Activated CD8-positive, alpha-beta T cell treated with anti-CD3 and anti-CD28 coated beads, Interleukin-2, amount 10 ng/mL, durations not matched to agents 7 days and 5 days (primary cell): ENCODE data around the gene CSAD. TPM values are rescaled to one million over a fixed set of nuclear protein-coding genes. Genes with fewer than 3 reads are reported as not detected.
"Not testable (repeated sequence)": the region's sequence is repeated elsewhere in the genome, so short reads cannot be mapped to it uniquely, and the experiment has no call there.

Experiments used
- ATAC-seq: fragments of 150-1000 bp; cut with Tn5 transposase; one replicate; pipeline ENCODE4 v1.10.0; 2021; ENCODE audit warnings: moderate library complexity
- CTCF ChIA-PET: fragments of 350-600 bp; sonication (Branson Sonifier 250); formaldehyde crosslinking; loops from one replicate; lab custom pipeline; 2021; ENCODE audit warnings: antibody characterized with exemption; lab: Charles Lee
- POLR2A ChIA-PET: fragments of 350-600 bp; sonication (Branson Sonifier 250); formaldehyde crosslinking; loops from one replicate; lab custom pipeline; 2021; ENCODE audit warnings: antibody characterized with exemption; lab: Charles Lee
- DNase-seq: peaks from one replicate; pipeline ENCODE4 v3.0.0-alpha.2; 2020
- H3K27ac Mint-ChIP-seq: one replicate; pipeline ENCODE4 v1.8.0; 2021; ENCODE audit warnings: mild to moderate bottlenecking, mixed read lengths
- H3K27me3 Mint-ChIP-seq: one replicate; pipeline ENCODE4 v1.8.0; 2021; ENCODE audit warnings: low read depth, mixed read lengths
- H3K36me3 Mint-ChIP-seq: one replicate; pipeline ENCODE4 v1.8.0; 2021; ENCODE audit warnings: low read depth, mixed read lengths
- H3K4me1 Mint-ChIP-seq: one replicate; pipeline ENCODE4 v1.8.0; 2021; ENCODE audit warnings: low read depth, mixed read lengths
- H3K4me3 Mint-ChIP-seq: one replicate; pipeline ENCODE4 v1.8.0; 2021; ENCODE audit warnings: mild to moderate bottlenecking, mixed read lengths
- H3K9me3 Mint-ChIP-seq: one replicate; pipeline ENCODE4 v1.8.0; 2022; ENCODE audit warnings: mixed read lengths; ENCODE audit not compliant: insufficient read depth
- total RNA-seq, 2 experiments: library from RNA; stranded (reverse); gene quantifications; one replicate each; pipeline ENCODE4 v1.2.3, GENCODE V29; 2021

Gene CSAD
- total RNA-seq, 2 experiments from 2014 or later = 15.7 to 17.0 TPM

DNA sequence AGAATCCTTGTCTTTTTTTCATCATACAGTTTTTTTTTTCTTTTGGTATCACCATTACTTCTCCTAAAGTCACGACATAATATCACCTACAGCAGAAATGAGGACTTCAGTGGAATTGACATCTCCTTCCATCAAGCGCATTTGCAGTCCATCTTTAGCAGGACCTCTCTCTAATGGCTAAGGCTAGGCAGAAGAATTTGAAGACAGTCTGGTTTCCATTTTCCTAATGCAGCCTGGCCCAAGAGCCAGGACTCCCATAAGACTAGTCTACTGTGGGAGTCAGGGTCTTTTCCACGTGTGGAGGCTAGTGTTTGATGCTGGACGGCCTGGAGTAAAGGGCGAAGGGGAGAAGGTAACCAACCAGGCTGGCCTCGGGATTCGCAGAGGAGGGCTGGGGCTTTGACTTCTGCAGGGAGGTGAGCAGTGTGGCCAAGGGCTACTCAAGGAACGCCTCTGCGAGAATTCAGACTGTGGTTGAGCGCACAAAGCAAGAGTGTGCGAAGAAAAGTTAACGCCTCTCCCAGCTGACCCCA lies 972 bp downstream of the CSAD start:
- ATAC-seq = peak; percentile 37
- H3K4me1 Mint-ChIP-seq = peaks cover 44% of the 10 kb centered on the region
- H3K4me3 Mint-ChIP-seq = peak overlapping the region; percentile 86
- H3K36me3 Mint-ChIP-seq = peaks cover 26% of the 10 kb centered on the region
- peak overlapping the region; percentile 98 for H3K27ac Mint-ChIP-seq
- no peaks in the 10 kb centered on the region for H3K9me3 Mint-ChIP-seq
- no peaks in the 10 kb centered on the region for H3K27me3 Mint-ChIP-seq
- ChIA-PET CTCF (interaction anchor here (0.7 to 4.8 kb wide), 15 partner anchors 11 to 165 kb away, joined by 3 to 38 read pairs (median 5); partner anchors contain the start of genes AAAS and ESPL1), POLR2A (interaction anchor here (0.6 to 4.5 kb wide), 13 partner anchors 9 to 173 kb away, joined by 3 to 57 read pairs (median 5); partner anchors contain the start of genes AAAS, EIF4B, ESPL1 and SOAT2)
- DNase-seq = no peak

DNA sequence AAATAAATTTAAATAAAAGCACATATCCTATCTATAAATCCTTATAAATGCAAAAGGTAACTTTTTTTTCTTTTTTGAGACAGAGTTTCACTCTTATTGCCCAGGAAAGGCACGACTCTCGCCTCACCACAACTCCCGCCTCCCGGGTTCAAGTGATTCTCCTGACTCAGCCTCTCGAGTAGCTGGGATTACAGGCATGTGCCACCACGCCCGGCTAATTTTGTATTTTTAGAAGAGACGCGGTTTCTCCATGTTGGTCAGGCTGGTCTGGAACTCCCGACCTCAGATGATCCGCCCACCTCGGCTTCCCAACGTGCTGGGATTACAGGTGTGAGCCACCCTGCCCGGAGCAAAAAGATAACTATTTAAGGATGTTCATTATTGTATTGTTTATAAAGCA lies 1.9 kb downstream of the CSAD start:
- ChIA-PET CTCF (interaction anchor here (1.0 to 4.8 kb wide), 5 partner anchors 19 to 142 kb away, joined by 3 to 38 read pairs (median 23); partner anchors contain the start of gene AAAS), POLR2A (interaction anchor here (1.5 to 4.5 kb wide), 5 partner anchors 8 to 75 kb away, joined by 3 to 57 read pairs (median 18); partner anchors contain the start of gene SOAT2)
- not testable (repeated sequence) for DNase-seq, ATAC-seq, H3K27me3 Mint-ChIP-seq, H3K4me3 Mint-ChIP-seq, H3K9me3 Mint-ChIP-seq
- peak overlapping the region; percentile 98 for H3K27ac Mint-ChIP-seq
- peaks cover 22% of the 10 kb centered on the region for H3K36me3 Mint-ChIP-seq
- H3K4me1 Mint-ChIP-seq = peaks cover 39% of the 10 kb centered on the region

DNA sequence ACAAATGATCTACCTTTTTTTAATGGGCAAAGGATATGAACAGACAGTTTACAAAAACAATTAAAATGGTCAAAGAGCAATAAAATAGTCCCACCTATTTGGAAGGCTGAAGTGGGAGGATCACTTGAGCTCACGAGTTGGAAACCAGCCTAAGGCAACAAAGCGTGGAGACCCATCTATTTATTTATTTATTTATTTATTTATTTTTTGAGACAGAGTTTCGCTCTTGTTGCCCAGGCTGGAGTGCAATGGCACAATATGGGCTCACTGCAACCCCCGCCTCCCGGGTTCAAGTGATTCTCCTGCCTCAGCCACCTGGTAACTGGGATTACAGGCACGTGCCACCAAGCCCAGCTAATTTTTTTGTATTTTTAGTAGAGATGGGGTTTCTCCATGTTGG lies 3.3 kb downstream of the CSAD start:
- not testable (repeated sequence) for H3K4me3 Mint-ChIP-seq, ATAC-seq, H3K9me3 Mint-ChIP-seq, DNase-seq, H3K27ac Mint-ChIP-seq, H3K27me3 Mint-ChIP-seq
- H3K4me1 Mint-ChIP-seq = peaks cover 28% of the 10 kb centered on the region
- CTCF ChIA-PET = interaction anchor here (2.0 to 2.9 kb wide), 2 partner anchors 18 to 91 kb away, joined by 8 to 10 read pairs; partner anchors contain the start of gene ESPL1
- POLR2A ChIA-PET = interaction anchor here (1.0 kb wide), 1 partner anchor 121 kb away, joined by 3 read pairs; no protein-coding TSS in a partner anchor
- H3K36me3 Mint-ChIP-seq = peaks cover 14% of the 10 kb centered on the region

DNA sequence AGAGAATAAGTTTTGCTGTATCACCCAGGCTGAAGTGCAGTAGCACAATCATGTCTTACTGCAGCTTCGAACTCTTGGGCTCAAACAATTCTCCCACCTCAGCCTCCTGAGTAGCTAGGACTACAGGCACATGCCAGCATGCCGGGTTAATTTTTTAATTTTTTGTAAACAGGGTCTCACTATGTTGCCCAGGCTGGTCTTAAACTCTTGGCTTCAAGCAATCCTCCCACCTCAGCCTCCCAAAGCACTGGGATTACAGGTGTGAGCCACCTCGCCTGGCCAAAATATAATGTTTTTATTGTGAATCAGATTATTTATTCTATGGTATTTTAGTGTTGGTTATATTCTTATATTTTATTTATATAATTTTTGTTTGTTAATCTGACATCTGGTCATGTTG lies 4.0 kb downstream of the CSAD start:
- POLR2A ChIA-PET = interaction anchor here (1.0 kb wide), 1 partner anchor 121 kb away, joined by 3 read pairs; no protein-coding TSS in a partner anchor
- ATAC-seq (no peak), DNase-seq (no peak)
- H3K36me3 Mint-ChIP-seq = peaks cover 8% of the 10 kb centered on the region
- peaks cover 22% of the 10 kb centered on the region for H3K4me1 Mint-ChIP-seq
- H3K9me3 Mint-ChIP-seq = no peaks in the 10 kb centered on the region
- CTCF ChIA-PET = interaction anchor here (2.0 to 2.9 kb wide), 2 partner anchors 17 to 91 kb away, joined by 8 to 10 read pairs; partner anchors contain the start of gene ESPL1
- no peak overlapping the region for H3K27ac Mint-ChIP-seq
- no peak overlapping the region for H3K4me3 Mint-ChIP-seq
- no peaks in the 10 kb centered on the region for H3K27me3 Mint-ChIP-seq

DNA sequence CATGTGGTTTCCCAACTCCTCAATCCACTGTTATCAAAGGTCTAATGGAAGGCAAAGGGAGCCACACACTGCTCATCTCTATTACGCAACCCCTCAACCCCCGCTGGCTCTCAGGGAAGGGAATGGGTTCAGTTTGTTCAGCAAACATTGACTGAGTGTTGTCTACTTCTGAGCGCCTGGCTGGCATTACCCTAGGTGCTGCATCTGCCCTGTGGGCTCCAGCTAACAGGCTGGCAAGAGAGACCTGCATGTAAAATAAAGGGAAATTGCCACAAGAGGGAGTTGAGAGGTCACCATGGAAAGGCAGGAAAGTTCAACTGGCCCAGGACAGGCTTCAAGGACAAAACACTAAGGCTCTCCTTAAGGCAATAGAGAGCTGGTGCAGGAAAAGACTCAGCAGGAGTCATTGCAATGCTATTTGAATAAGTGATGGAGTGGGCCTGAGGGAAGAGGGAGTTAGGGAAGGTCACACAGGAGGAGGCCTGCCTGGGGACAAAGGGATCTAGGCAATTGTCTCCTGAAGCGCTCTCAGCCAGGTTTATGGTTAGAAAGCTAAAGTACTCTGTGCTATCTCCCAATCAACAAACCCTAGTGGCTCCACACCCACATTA lies 5.7 kb downstream of the CSAD start:
- Mint-ChIP-seq H3K9me3 (no peaks in the 10 kb centered on the region), H3K36me3 (no peaks in the 10 kb centered on the region), H3K27me3 (no peaks in the 10 kb centered on the region), H3K4me3 (no peak overlapping the region), H3K4me1 (peaks cover 13% of the 10 kb centered on the region), H3K27ac (no peak overlapping the region)
- no peak for ATAC-seq
- no peak for DNase-seq
- CTCF ChIA-PET = interaction anchor here (0.7 to 2.9 kb wide), 7 partner anchors 10 to 93 kb away, joined by 3 to 10 read pairs (median 4); partner anchors contain the start of genes ESPL1 and SOAT2
- POLR2A ChIA-PET = no interaction called here

DNA sequence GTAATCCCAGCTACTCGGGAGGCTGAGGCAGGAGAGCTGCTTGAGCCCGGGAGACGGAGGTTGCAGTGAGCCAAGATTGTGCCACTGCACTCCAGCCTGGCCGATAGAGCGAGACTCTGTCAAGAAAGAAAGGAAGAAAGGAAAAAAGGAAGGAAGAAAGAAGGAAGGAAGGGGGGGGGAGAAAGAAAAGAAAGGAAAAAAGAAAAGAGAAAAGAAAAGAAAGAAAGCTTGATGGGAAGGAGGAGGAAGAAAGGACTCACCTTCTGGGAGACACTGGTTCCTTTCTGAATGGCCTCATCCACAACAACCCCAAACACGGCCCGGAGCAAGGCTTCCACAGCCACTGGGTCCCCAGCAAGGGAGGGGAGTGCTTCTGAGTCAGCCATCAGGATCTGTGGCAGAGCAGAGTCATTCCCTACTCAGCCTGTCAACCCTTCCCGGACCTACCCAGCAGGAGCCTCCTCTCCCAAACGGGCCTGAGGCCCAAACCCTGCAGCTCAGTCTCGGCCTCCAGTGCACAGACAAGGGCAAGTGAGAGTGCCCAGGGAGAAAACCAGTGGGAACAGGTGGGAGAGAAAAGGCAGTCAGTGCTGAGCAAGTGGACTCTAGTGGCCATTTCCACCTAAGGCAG lies 7.5 kb downstream of the CSAD start:
- Mint-ChIP-seq H3K27ac (no peak overlapping the region), H3K4me1 (peaks cover 2% of the 10 kb centered on the region), H3K9me3 (no peaks in the 10 kb centered on the region), H3K27me3 (no peaks in the 10 kb centered on the region), H3K4me3 (no peak overlapping the region), H3K36me3 (peaks cover 1% of the 10 kb centered on the region)
- DNase-seq (no peak), ATAC-seq (no peak)
- POLR2A ChIA-PET = no interaction called here
- CTCF ChIA-PET = interaction anchor here (1.0 to 3.5 kb wide), 3 partner anchors 13 to 94 kb away, joined by 3 to 19 read pairs (median 4); no protein-coding TSS in a partner anchor

DNA sequence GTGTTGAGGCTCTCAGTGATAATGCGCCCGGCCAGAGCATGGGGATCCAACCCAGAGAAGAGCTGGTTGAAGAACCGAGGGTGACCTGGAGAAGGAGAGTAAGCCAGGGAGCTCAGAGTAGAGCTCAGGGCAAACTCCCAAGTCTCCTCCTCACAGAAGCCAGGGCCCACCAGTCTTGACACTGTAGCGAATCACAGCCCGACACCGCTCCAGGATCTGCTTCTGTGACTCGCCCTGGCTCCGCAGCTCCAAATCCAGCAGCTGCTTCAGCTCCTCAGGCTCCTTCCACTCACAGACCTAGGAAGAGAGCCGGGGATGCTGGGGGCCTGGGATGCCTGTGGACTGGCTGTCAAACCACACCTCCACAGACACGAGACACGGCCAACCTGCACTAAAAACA lies 8.4 kb downstream of the CSAD start:
- H3K27ac Mint-ChIP-seq = no peak overlapping the region
- ATAC-seq = no peak
- DNase-seq = no peak
- no peaks in the 10 kb centered on the region for H3K27me3 Mint-ChIP-seq
- H3K9me3 Mint-ChIP-seq = no peaks in the 10 kb centered on the region
- POLR2A ChIA-PET = interaction anchor here (0.5 to 2.7 kb wide), 4 partner anchors 8 to 107 kb away, joined by 3 to 18 read pairs (median 4); partner anchors contain the start of genes CSAD and ZNF740
- peaks cover 1% of the 10 kb centered on the region for H3K36me3 Mint-ChIP-seq
- H3K4me1 Mint-ChIP-seq = peaks cover 2% of the 10 kb centered on the region
- CTCF ChIA-PET = interaction anchor here (0.7 to 3.5 kb wide), 2 partner anchors 13 to 107 kb away, joined by 3 to 19 read pairs; no protein-coding TSS in a partner anchor
- H3K4me3 Mint-ChIP-seq = no peak overlapping the region

DNA sequence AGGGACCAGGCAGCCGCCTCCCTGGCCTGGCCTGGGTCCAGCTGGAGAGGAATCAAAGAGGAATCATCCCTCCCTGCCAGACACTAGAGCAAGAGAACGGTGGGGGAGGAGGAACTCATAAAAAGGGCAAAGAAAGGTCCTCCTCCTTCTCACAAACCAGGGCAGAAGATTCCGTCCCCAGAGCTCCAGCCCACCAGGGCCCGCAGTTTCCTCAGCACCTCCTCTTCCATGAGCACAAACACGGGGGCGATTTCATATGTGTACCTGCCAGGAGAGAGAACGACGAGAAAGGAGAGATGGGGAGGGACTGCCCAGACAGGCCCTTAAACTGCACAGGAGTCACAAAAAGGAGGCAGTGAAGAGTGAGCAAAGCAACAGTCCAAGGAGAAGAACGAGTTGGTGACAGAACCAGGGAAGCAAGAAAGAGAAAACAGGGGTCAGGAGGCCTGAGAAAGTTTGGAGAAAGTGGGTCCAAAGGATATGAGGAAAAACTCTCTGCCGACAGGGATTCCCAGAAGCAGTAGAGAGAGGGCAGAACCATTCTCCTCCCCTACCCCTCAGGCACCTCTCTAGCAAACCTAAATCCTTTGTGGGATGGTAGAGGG lies 8.9 kb downstream of the CSAD start:
- no peak for DNase-seq
- Mint-ChIP-seq H3K9me3 (no peaks in the 10 kb centered on the region), H3K4me3 (no peak overlapping the region), H3K27me3 (no peaks in the 10 kb centered on the region), H3K27ac (peak overlapping the region; percentile 66), H3K36me3 (peaks cover 1% of the 10 kb centered on the region), H3K4me1 (peaks cover 2% of the 10 kb centered on the region)
- ATAC-seq = no peak
- ChIA-PET CTCF (interaction anchor here (3.5 kb wide), 1 partner anchor 12 kb away, joined by 19 read pairs; no protein-coding TSS in a partner anchor), POLR2A (interaction anchor here (0.5 to 2.7 kb wide), 4 partner anchors 9 to 108 kb away, joined by 3 to 18 read pairs (median 4); partner anchors contain the start of genes CSAD and ZNF740)

DNA sequence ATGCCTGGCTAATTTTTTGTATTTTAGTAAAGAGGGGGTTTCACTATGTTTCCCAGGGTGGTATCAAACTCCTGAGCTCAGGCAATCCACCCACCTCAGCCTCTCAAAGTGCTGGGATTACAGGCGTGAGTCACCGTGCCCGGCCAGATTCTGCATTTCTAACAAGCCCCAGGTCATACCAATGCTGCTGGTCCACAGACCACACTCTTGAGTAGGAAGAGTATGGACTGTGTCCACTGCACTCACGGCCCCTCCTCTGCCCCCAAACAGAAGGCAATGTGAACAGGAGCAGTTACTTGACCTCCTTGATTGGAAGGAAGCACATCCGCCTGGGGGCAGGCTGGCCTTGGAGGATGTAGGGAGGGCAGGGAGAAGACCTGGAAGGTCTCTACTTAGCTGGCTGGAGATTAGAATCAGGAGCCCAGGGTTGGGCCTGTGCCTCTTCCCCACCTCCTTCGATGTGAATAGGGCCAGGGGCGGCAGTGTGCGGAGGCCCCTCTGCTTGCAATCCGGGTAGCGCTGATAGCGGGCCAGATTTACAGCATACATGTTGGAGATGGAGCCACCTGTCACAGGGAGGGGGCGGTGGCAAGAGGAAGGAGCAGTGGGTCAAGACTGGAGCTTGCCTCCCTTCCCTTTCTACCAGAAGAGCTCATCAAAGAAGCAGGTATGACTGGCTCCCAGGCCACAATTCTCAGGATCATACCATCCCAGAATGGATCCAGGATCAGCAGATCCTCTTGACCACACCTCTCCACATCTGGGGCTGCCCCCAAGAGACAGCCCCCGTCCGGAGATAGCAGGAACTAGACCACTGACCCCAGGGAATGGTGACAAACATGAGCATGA lies 9.6 kb downstream of the CSAD start:
- ChIA-PET CTCF (interaction anchor here (0.6 to 3.5 kb wide), 4 partner anchors 11 to 150 kb away, joined by 3 to 19 read pairs (median 3); partner anchors contain the start of gene AAAS), POLR2A (interaction anchor here (1.4 to 2.7 kb wide), 3 partner anchors 9 to 16 kb away, joined by 3 to 18 read pairs (median 4); partner anchors contain the start of genes CSAD and ZNF740)
- no peaks in the 10 kb centered on the region for H3K27me3 Mint-ChIP-seq

DNA sequence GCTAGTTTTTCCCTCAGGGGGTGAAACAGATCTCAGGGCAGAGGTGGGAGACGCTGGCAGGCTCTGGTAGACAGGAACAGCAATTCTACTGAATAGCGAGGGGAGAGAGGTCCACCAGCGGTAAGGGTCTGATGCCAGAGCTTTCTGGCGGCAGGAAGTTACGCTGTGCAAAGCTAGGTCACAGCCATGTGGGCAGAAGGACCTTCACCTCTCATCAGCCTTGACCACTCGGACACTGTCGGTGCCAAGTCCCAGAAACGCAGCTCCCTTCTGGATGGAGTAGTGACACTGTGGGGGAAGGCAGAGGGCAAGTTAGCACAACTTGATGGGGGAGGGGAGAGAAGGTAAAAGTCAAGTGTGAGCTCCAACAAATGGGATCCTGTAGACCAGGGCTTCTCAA lies 10.5 kb downstream of the CSAD start:
- H3K36me3 Mint-ChIP-seq = peaks cover 1% of the 10 kb centered on the region
- H3K27ac Mint-ChIP-seq = no peak overlapping the region
- no peak overlapping the region for H3K4me3 Mint-ChIP-seq
- no peak for DNase-seq
- no peaks in the 10 kb centered on the region for H3K27me3 Mint-ChIP-seq
- no peaks in the 10 kb centered on the region for H3K4me1 Mint-ChIP-seq
- no peaks in the 10 kb centered on the region for H3K9me3 Mint-ChIP-seq
- ChIA-PET CTCF (interaction anchor here (0.6 to 3.5 kb wide), 4 partner anchors 10 to 151 kb away, joined by 3 to 19 read pairs (median 3); partner anchors contain the start of gene AAAS), POLR2A (interaction anchor here (2.7 kb wide), 1 partner anchor 10 kb away, joined by 18 read pairs; the partner anchor contains the start of genes CSAD and ZNF740)
- ATAC-seq = no peak

More for the DNA sequence above, 9.6 kb downstream of the CSAD start:
- Mint-ChIP-seq H3K4me1 (peaks cover 2% of the 10 kb centered on the region), H3K4me3 (no peak overlapping the region), H3K36me3 (peaks cover 1% of the 10 kb centered on the region), H3K27ac (no peak overlapping the region), H3K9me3 (no peaks in the 10 kb centered on the region)
- DNase-seq (no peak), ATAC-seq (no peak)
